Measurements from ENCODE around the gene CRELD1.

CRELD1 gene

DNA sequence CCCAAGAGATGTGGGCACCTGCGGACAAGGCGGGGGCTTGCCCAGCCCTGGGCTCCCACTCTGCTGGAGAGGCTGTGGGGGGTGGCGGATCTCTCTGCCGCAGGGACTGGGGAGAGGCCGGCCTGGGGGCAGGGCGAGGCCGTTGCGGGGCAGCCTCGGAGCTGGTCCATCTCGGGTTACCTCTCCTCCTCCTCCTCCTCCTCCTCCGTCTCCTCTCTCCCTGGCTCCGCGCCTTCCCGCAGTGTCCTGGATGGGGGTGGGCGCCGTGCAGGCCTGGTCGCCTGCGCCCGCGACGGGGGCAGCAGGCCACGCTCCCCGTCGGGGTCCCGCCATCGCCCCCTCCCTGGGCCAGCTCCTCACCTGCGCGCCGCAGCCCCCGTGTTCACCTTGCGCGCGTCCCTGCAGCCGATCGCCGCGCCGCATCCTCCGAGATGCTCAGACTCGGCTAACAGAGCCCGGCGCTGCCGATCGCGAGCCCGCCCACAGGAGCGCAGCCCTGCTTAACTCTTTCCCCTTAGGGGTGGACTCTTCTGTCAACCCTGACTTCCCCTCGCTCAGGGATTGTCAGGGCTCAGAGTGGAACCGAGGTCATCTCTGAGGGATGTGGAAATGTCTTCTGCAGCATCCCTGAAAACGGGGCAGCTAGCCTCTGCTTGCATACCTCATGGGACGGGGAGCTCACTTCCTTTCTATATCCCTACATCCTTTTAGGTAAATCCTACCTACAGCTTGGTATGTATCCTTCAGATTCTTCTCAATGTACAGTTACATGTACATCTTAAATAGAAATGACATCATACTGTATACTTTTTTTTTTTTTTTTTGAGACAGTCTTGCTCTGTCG is 18.6 kb downstream of the CRELD1 start, which contains the start of gene PRRT3:
TSS of gene PRRT3 (minus strand) at position 447 of the 844 bp plus-strand sequence. CDS start 2,293 bp downstream, outside the sequence.
- DNase-seq (ENCODE audit: low read depth in 4 of 4, low spot score in 1 of 4), result peak; percentile 37 to 56 (median 46)

DNA sequence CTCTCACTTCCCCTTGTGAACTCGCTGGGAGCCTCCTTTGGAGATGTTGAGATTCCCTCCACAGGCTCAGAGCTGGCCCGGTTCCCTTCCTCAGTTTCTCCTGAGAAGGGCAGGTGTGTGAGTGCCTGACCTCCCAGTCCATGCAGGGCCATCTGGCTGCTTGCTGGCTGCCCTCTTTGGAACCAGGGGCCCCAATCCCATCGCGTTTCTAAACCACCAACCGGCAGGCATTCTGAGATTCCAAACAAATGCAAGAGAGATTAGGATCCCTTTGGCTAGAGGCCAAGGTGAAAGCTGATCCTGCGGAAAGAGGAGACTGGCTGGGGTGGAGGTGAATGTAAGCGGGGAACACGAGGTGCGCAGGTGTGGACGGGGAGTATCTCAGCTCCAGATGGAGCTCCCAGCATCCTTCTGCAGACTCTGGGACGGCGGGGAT is 21.5 kb downstream of the CRELD1 start:
- DNase-seq (ENCODE audit: low read depth in 4 of 4, low spot score in 1 of 4), result no peak

DNA sequence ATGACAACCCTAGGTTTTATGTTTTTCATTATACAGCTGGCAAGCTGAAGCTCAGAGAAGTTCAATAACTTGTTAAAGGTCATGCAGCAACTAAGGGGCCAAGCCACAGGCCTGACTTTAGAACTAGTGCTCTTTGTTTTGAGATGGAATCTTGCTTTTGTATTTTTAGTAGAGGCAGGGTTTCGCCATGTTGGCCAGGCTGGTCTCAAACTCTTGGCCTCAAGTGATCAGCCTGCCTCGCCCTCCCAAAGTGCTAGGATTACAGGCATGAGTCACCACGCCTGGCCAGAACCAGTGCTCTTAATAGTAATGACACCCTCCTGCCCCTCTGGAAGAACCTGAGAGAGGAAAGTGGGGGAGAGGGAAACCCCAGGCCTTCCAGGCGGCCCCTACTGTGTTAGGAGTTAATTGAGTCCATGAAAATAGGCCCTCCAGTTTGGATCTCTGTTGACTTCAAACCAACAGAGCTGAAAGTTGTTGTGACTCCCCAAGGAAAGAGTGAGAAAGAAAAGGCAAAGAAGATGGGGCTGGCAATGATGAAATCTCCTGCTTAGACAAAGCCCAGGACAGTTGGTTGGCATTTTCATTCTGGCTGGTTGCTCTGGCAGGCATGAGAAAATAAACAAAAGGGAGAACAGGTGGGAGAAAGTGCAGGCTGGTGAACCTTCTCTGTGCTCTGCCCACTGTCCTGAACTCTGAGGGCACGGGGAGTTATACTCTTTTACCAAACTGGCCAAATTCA is 22.1 kb downstream of the CRELD1 start:
- no peak for DNase-seq (ENCODE audit: low read depth in 4 of 4, low spot score in 1 of 4)

DNA sequence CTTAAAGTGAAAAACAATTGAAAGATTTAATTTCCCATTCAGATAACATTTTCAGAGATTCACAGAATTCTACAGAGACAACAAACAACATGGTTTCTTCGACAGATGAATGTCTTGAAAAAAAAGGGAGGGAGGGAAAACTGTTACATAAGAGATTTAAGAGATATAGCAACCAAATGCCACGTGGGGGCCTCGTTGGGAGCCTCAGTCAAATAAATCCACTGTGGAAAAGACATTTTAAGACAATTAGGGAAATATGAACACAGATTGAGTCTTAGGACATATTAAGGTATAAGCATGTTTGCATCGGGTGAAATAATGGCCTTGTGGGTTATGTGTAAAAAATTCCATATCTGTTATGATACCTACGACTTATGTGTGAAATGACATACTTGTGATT is 23.6 kb downstream of the CRELD1 start:
- no peak for DNase-seq (ENCODE audit: low read depth in 4 of 4, low spot score in 1 of 4)

DNA sequence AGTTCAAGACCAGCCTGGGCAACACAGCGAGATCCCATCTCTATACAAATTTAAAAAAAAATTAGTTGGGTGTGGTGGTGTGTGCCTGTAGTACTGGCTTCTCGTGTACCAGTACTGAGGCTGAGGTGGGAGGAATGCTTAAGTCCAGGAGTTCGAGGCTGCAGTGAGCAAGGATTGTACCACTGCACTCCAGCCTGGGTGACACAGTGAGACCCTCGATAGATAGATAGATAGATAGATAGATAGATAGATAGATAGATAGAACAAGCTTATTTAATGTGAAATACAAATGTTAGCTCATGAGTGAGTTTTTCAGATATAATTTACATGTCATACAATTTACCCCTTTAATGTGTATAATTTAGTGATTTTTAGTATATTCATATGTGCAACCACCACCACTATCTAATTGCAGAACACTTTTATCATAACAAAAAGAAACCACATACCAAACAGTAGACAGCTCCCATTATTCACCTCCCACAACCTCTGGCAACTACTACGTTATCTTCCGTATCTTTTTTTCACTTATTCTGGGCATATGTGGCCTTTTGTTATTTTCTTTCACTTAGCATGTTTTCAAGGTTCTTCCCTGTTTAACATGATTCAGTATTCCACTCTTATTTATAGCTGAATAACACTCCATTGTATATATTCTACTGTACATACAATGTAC is 31.7 kb downstream of the CRELD1 start:
- no peak for DNase-seq (ENCODE audit: low read depth in 4 of 4, low spot score in 1 of 4)

DNA sequence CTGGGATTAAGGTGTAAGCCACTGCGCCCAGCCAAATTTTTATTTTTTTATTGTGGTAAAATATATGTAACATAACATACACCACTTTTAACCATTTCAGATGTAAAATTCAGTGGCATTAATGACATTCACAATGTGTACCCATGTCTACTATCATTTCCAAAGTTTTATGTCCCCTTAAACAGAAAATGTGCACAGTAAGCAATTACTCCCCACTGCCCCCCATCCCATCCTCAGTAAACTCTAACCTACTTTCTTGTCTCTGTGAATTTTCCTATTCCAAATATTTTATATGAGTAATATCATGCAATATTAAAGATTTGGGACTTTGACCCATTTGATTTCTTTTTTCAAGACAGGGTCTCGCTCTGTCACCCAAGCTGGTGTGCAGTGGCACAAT is 33.2 kb downstream of the CRELD1 start:
- no peak for DNase-seq (ENCODE audit: low read depth in 4 of 4, low spot score in 1 of 4)

DNA sequence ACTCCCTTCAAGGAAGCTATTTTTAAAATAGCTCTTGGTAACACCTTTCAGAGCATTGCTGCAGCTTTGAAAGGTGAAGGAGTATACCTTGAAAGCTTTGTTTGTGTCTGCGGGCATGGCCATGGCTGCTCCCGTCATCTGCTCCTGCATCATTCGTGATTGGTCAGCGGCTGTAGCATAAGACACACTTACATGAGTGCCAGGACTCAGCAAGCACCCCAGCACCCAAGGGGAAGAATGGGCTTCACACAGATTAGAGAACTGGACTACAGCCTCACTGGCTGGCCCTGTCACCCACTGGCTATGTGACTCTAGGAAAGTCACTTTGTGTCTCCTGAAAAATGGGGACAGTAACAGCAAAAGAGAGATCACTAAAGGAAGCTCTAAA is 36.0 kb downstream of the CRELD1 start:
- DNase-seq (ENCODE audit: low read depth in 4 of 4, low spot score in 1 of 4), result no peak

DNA sequence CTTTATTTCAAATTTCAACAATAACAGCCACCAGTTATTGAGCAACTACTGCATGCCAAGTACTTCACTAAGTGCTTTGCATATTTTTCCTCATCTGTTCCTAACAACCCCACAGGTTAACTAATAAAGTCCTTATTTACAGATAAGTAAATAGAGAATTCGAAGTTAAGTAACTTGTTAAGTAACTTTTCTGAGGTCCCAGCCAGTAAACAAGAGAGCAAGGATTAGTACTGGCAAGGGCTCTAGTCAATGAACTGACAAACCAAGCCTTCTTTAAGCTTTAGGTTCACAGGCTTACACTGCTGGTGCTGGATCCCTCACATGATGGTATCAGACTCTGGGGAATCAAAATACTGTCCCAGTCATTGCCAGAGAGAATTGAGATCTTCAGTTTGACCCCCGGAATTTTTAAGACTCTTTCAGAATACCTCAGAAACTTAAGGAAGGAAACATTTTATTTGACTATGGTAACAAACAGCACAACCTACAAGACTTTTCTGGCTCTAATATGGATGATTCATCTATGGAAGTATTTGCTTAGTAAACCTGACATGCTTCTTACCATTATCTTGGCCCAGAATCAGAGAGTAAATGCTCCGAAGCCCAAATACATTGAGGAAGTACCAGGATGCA is 36.5 kb downstream of the CRELD1 start:
- DNase-seq (ENCODE audit: low read depth in 4 of 4, low spot score in 1 of 4), result no peak

DNA sequence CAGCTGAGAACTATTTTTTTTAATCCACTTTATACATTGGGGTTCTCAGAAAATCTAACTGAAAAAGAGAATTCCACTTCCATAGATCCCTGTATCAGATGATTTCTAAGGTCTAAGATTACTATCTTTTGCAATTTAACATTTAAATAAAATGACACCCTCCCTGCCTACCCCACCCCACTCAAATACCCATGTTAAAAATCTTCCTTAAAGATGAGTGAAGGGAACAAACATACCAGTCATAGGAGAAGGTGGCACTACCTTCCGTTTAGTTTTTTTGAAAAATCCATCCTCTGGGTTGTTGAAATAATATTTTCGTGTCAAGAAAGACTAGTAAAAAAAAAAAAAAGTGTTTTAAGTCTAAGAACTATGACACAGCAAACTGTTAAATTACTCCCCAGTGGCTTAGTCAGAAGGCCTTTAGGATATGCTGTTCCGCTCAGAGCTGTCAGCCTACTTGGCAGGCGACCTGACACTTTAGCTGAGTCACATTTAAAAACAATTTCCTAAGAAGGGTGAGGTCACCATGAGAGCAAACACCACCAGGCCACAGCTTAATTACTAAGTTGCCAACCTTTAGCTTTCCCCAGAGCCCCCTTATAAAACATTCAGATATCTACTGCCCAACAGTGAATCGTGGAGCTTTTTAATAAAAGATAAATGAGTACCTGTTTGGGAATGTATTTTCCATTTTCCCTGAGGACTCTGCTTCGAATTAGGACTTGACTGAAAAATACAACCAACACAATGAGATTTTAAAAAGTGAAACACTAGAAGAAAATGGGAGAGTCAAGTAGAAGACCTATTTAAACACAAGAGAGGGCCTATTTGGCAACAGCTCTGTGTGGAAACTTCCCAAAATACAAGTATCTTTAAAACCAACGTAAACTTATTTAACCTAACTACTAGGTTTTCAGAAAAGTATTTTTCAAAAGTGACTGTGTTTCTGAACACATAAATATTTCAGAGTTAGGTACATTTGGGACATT is 43.4 kb downstream of the CRELD1 start:
- no peak for DNase-seq (ENCODE audit: low read depth in 4 of 4, low spot score in 1 of 4)

DNA sequence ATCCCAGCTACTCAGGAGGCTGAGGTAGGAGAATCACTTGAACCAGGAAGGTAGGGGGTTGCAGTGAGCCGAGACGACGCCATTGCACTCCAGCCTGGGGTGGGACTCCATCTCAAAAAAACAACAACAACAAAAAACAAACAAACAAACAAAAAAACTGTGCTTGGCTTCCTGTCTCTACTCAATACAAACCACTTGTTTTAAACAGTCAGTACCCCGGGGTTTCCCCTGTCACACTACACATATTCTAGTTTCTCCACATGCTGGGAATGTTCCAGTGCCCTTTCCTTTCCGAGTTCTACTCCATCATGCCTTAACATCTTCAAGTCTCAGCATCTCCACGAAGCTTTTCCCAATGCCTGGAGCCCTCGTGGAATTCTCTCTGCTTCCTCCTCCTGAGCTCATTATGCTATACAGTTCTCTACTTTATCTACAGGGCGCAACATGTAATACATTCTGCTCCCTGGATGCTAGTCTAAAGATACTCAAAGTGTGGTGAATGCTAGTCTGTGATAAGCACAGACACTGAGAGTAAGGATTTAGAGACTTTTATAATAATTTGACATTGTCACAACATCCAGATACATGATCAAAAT is 45.2 kb downstream of the CRELD1 start:
- no peak for DNase-seq (ENCODE audit: low read depth in 4 of 4, low spot score in 1 of 4)

DNA sequence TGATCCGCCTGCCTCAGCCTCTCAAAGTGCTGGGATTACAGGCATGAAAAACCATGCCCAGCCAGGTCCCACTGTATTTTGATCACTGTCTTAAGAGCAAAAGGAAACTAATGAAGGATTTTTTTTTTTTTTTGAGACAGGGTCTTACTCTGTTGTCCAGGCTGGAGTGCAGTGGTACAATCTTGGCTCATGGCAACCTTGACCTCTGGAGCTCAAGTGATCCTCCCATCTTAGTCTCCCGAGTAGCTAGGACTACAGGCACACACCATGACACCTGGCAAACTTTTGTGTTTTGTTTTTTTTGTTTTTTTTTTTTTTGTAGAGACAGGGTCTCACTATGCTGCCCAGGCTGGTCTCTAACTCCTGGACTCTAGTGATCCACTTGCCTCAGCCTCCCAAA is 46.6 kb downstream of the CRELD1 start:
- no peak for DNase-seq (ENCODE audit: low read depth in 4 of 4, low spot score in 1 of 4)

DNA sequence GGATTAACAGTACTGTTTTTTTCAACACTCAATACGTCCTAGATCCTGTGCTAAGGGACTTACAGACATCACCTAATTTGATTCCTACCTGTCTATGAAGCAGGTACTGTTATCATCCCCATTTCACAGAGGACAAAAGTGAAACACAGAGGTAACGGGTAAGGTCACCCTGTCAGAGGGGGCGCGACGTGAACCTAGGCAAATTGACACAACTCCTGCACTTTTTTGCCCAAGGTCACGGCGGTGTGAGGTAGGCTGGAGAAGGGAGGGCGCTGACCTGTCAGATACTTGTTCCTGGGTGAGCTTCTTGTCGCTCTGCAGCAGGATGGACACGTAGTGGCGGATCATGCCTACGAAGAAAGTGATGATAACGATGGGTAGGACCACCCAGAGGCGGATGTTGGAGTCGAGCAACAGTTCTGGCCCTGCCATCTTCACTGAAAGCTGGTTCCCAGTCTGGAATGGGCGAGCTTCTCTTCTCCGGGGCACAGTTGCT is 52.6 kb downstream of the CRELD1 start:
- DNase-seq (ENCODE audit: low read depth in 4 of 4, low spot score in 1 of 4), result no peak

DNA sequence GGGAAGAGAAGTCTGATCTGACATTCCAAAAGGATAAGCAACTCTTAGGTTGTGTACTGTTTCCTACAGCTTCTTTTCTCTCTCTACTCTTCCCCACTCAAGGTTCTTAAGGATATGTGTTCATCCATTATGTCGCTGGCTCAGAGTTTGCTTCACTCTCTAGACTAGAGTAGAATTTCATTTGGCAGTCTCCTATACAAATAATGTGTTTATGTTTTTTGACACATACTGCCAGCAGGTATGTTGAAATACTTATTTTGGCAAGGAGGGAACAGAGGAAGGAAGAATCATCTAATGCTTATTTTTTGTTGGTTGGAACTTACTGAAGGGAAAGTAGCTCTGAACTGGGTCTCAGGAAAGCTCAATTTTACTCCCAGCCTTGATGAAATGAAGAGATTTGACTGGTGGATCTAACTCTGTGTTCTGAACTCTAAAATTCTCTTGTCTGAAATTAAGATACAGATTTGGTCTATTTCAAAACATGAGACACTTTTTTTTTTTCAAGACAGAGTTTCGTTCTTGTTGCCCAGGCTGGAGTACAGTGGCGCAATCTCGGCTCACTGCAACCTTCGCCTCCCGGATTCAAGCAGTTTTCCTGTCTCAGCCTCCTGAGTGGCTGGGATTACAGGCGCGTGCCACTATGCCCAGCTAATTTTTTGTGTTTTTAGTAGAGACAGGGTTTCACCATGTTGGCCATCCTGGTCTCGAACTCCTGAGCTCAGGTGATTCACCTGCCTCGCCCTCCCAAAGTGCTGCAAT is 60.6 kb downstream of the CRELD1 start:
- no peak for DNase-seq (ENCODE audit: low read depth in 4 of 4, low spot score in 1 of 4)
